AG09309 (cell line): ENCODE data around the gene MAPK1IP1L.

Experiments
- DNase-seq: peaks from one replicate; pipeline ENCODE4 v3.0.0-alpha.2; 2010; ENCODE audit warnings: low read depth
- H3K4me3 ChIP-seq: 2 replicates; pipeline ENCODE4 v1.5.1; 2011; ENCODE audit warnings: mild to moderate bottlenecking, low read depth, low read length, moderate library complexity; ENCODE audit not compliant: control insufficient read depth
- TF ChIP-seq, protein P1 (sequence below): IDR thresholded peaks from 2 replicates; pipeline ENCODE4 v1.5.1; 2011; ENCODE audit warnings: mild to moderate bottlenecking, low read depth, low read length, inconsistent platforms; ENCODE audit not compliant: insufficient read depth, control insufficient read depth; ENCODE audit errors: missing control alignments

The MAPK1IP1L gene

GRCh38 chr14:55092341-55092740 lies 40.9 kb downstream of the MAPK1IP1L start:
- peak; percentile 50 for DNase-seq
- H3K4me3 ChIP-seq = no peak overlapping the region
- TF ChIP-seq, protein P1, sequence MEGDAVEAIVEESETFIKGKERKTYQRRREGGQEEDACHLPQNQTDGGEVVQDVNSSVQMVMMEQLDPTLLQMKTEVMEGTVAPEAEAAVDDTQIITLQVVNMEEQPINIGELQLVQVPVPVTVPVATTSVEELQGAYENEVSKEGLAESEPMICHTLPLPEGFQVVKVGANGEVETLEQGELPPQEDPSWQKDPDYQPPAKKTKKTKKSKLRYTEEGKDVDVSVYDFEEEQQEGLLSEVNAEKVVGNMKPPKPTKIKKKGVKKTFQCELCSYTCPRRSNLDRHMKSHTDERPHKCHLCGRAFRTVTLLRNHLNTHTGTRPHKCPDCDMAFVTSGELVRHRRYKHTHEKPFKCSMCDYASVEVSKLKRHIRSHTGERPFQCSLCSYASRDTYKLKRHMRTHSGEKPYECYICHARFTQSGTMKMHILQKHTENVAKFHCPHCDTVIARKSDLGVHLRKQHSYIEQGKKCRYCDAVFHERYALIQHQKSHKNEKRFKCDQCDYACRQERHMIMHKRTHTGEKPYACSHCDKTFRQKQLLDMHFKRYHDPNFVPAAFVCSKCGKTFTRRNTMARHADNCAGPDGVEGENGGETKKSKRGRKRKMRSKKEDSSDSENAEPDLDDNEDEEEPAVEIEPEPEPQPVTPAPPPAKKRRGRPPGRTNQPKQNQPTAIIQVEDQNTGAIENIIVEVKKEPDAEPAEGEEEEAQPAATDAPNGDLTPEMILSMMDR = no peak

GRCh38 chr14:55094292-55095157 lies 43.1 kb downstream of the MAPK1IP1L start:
- DNase-seq = no peak
- H3K4me3 ChIP-seq = no peak overlapping the region
- TF ChIP-seq, protein P1 = no peak

- TF ChIP-seq, protein P1 = no peak
- DNase-seq = no peak
- no peak overlapping the region for H3K4me3 ChIP-seq
These were observed 46.6 kb downstream of the MAPK1IP1L start for GRCh38 chr14:55097881-55098560.

- no peak for DNase-seq
- TF ChIP-seq, protein P1 = no peak
- H3K4me3 ChIP-seq = no peak overlapping the region
These were observed 47.1 kb downstream of the MAPK1IP1L start for GRCh38 chr14:55098561-55098898.

GRCh38 chr14:55099756-55100155 lies 48.3 kb downstream of the MAPK1IP1L start:
- DNase-seq = no peak
- TF ChIP-seq, protein P1 = no peak
- H3K4me3 ChIP-seq = no peak overlapping the region

DNA sequence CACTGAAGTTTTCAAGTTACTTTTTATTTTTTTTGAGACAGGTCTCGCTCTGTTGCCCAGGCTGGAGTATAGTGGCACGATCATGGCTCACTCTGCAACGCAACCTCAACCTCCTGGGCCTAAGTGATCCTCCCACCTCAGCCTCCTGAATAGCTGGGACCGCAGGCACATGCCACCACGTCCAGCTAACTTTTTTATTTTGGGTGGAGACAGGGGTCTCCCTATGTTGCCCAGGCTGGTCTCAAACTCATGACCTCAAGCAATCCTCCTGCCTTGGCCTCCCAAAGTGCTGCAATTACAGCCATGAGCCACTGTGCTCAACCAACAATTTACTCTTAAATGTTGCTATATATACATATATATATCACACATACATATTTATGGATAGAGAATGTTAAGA lies 50.3 kb downstream of the MAPK1IP1L start:
- TF ChIP-seq, protein P1 = no peak
- DNase-seq = no peak
- H3K4me3 ChIP-seq = no peak overlapping the region
